H1 (cell line): ENCODE results near the gene CDCA4.
A peak's percentile ranks its signal among the peaks of the same experiment; 100 is the strongest.

Experiments used
- SP1 ChIP-seq: IDR thresholded peaks from 2 replicates; pipeline ENCODE4 v1.6.1; 2011; ENCODE audit warnings: low read depth, low read length
- SP2 ChIP-seq: IDR thresholded peaks from 2 replicates; pipeline ENCODE4 v1.6.1; 2012; ENCODE audit warnings: mild to moderate bottlenecking, low read length, inconsistent platforms
- YY1 ChIP-seq: IDR thresholded peaks from 2 replicates; pipeline ENCODE4 v1.6.1; 2011; ENCODE audit warnings: low read depth, mild to moderate bottlenecking, low read length
- TF ChIP-seq, protein P1 (sequence below), 3 experiments: IDR thresholded peaks; 1 replicate in 2 of 3; 2 replicates in 1 of 3; pipeline versions ENCODE4 v1.5.1 to v1.6.1; 2011; ENCODE audit warnings: low read length in 3 of 3, mild to moderate bottlenecking in 3 of 3, inconsistent platforms in 2 of 3, low read depth in 1 of 3, moderate library complexity in 1 of 3; ENCODE audit not compliant: insufficient read depth in 1 of 3; ENCODE audit errors: control extremely low read depth in 1 of 3
- TF ChIP-seq, protein P2 (sequence below): IDR thresholded peaks from 2 replicates; pipeline ENCODE4 v1.6.1; 2011; ENCODE audit warnings: low read length, improper control_type of control experiment

DNA sequence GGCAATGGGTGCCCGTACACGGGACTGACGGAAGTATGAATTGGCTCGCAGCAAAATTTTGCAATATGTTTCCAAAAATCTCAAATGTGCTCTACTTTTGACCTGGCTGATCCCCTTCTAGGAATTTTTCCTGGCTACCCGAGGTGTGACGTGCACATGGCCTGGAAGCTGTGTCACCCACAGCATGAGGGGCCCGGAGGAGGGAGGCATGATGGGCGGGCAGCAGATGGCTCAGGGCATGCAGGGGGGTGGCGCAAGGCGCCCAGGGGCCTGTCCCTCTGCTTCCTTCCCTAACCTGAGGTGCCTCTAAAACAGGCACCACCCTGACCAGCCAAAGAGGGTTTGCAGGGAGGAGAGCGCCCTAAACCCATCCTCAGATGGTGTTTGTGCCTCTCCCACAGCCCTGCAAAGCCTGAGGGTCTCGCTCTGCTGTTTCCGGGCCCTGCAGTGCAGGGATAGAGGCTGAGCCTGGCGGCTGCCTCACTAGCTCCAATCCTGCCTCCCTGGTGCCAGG, 37.7 kb upstream of the CDCA4 start:
- TF ChIP-seq, protein P1, sequence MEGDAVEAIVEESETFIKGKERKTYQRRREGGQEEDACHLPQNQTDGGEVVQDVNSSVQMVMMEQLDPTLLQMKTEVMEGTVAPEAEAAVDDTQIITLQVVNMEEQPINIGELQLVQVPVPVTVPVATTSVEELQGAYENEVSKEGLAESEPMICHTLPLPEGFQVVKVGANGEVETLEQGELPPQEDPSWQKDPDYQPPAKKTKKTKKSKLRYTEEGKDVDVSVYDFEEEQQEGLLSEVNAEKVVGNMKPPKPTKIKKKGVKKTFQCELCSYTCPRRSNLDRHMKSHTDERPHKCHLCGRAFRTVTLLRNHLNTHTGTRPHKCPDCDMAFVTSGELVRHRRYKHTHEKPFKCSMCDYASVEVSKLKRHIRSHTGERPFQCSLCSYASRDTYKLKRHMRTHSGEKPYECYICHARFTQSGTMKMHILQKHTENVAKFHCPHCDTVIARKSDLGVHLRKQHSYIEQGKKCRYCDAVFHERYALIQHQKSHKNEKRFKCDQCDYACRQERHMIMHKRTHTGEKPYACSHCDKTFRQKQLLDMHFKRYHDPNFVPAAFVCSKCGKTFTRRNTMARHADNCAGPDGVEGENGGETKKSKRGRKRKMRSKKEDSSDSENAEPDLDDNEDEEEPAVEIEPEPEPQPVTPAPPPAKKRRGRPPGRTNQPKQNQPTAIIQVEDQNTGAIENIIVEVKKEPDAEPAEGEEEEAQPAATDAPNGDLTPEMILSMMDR (IDR thresholded peaks at IDR 0.05; ENCODE audit: control extremely low read depth in 1 of 3, insufficient read depth in 1 of 3, low read depth in 1 of 3, low read length in 3 of 3): peak in 1 of 3 experiments; percentile 24; a peak in 1 of 4 replicates
- no peak for TF ChIP-seq YY1
- no peak for TF ChIP-seq SP1
- TF ChIP-seq, protein P2, sequence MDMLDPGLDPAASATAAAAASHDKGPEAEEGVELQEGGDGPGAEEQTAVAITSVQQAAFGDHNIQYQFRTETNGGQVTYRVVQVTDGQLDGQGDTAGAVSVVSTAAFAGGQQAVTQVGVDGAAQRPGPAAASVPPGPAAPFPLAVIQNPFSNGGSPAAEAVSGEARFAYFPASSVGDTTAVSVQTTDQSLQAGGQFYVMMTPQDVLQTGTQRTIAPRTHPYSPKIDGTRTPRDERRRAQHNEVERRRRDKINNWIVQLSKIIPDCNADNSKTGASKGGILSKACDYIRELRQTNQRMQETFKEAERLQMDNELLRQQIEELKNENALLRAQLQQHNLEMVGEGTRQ: no peak
- TF ChIP-seq SP2: no peak
